ENCODE measurements around the gene TEDC2.

The TEDC2 gene

GRCh38 chr16:2513405-2514332 lies 53.8 kb downstream of the TEDC2 start, which contains the start of gene ATP6V0C:
Gene ATP6V0C, plus strand, starts transcription at chr16:2513952. Its CDS starts 152 bp downstream, at chr16:2514104.
- peak; percentile 76 to 84 for DNase-seq (ENCODE audit: low read depth in 2 of 2)
